ENCODE measurements around the gene ATP2A3.

- TF ChIP-seq CTCF (IDR thresholded peaks at IDR 0.05; ENCODE audit: low read length) (no peak), EZH2 (IDR thresholded peaks at IDR 0.05; ENCODE audit: borderline replicate concordance, low read length) (no peak)
Measured at GRCh38 chr17:3978421-3979289, 14.4 kb upstream of the ATP2A3 start.

Data from OCI-LY1 (cell line).